ENCODE data around the gene FRMPD2.
"Not testable (repeated sequence)": the region's sequence is repeated elsewhere in the genome, so short reads cannot be mapped to it uniquely, and the experiment has no call there.

DNA sequence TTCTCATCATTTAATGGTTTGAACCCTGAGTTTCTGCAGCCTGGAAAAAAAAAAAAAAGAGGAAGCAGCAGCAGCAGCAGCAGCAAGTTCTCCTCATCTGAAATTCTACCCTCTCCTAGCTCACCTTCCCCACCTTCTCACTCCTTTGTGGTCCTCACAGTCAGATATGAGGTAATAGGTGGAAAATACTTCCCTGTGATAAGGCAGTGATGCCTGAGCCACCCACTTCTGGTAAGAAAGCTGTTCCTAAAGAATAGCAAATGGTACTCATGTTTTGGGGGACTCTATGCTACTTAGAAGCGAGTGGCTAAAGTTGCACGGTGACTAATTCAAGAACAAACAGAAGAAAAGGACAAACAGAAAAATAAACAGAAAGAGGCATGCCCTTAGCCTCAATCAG is 148.2 kb downstream of the FRMPD2 start:
- TF ChIP-seq, protein P1, sequence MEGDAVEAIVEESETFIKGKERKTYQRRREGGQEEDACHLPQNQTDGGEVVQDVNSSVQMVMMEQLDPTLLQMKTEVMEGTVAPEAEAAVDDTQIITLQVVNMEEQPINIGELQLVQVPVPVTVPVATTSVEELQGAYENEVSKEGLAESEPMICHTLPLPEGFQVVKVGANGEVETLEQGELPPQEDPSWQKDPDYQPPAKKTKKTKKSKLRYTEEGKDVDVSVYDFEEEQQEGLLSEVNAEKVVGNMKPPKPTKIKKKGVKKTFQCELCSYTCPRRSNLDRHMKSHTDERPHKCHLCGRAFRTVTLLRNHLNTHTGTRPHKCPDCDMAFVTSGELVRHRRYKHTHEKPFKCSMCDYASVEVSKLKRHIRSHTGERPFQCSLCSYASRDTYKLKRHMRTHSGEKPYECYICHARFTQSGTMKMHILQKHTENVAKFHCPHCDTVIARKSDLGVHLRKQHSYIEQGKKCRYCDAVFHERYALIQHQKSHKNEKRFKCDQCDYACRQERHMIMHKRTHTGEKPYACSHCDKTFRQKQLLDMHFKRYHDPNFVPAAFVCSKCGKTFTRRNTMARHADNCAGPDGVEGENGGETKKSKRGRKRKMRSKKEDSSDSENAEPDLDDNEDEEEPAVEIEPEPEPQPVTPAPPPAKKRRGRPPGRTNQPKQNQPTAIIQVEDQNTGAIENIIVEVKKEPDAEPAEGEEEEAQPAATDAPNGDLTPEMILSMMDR (IDR thresholded peaks at IDR 0.05; ENCODE audit: borderline replicate concordance, extremely low read depth, low read length, poor library complexity, severe bottlenecking) = not testable (repeated sequence)
- not testable (repeated sequence) for TF ChIP-seq EZH2 (IDR thresholded peaks at IDR 0.05; ENCODE audit: borderline replicate concordance, low read depth, low read length, severe bottlenecking)

All from DND-41 (cell line).